ENCODE measurements around the gene BCL6B.
"Not testable (repeated sequence)": the region's sequence is repeated elsewhere in the genome, so short reads cannot be mapped to it uniquely, and the experiment has no call there.

Gene BCL6B

GRCh38 chr17:7022781-7023571, at the start of gene BCL6B:
BCL6B (plus strand) TSS chr17:7023050; CDS start chr17:7023672, 622 bp downstream.
- no peak for DNase-seq

GRCh38 chr17:6979440-6979839, 43.4 kb upstream of the BCL6B start:
- not testable (repeated sequence) for DNase-seq

- DNase-seq: peak; percentile 49
Measured at GRCh38 chr17:6981426-6981825, 41.4 kb upstream of the BCL6B start.

- DNase-seq: no peak
Measured at GRCh38 chr17:6985266-6985665, 37.6 kb upstream of the BCL6B start.

GRCh38 chr17:6986676-6987075, 36.2 kb upstream of the BCL6B start:
- DNase-seq: no peak

- DNase-seq: no peak
Measured at GRCh38 chr17:6989779-6990178, 33.1 kb upstream of the BCL6B start.

- DNase-seq: peak; percentile 91
Measured at GRCh38 chr17:6993613-6994056, 29.2 kb upstream of the BCL6B start.

- no peak for DNase-seq
Measured at GRCh38 chr17:6994118-6994598, 28.7 kb upstream of the BCL6B start.

GRCh38 chr17:6994666-6995256, 28.1 kb upstream of the BCL6B start:
- DNase-seq: peak; percentile 46

- peak; percentile 70 for DNase-seq
Measured at GRCh38 chr17:6995500-6996255, 27.2 kb upstream of the BCL6B start, which contains the start of gene ALOX12. ALOX12 (plus strand) TSS chr17:6996049; CDS start chr17:6996118, 69 bp downstream.

- no peak for DNase-seq
Measured at GRCh38 chr17:6996256-6997011, 26.4 kb upstream of the BCL6B start.

- no peak for DNase-seq
Measured at GRCh38 chr17:6997171-6997570, 25.7 kb upstream of the BCL6B start.

- DNase-seq: no peak
Measured at GRCh38 chr17:6998855-6999508, 23.9 kb upstream of the BCL6B start.

- peak; percentile 50 for DNase-seq
Measured at GRCh38 chr17:7001318-7001961, 21.4 kb upstream of the BCL6B start.

- no peak for DNase-seq
Measured at GRCh38 chr17:7002288-7003047, 20.4 kb upstream of the BCL6B start.

GRCh38 chr17:7003745-7004144, 19.1 kb upstream of the BCL6B start:
- DNase-seq: no peak

GRCh38 chr17:7004398-7005253, 18.2 kb upstream of the BCL6B start:
- DNase-seq: peak; percentile 90

- no peak for DNase-seq
Measured at GRCh38 chr17:7005716-7006115, 17.1 kb upstream of the BCL6B start.

GRCh38 chr17:7007143-7007542, 15.7 kb upstream of the BCL6B start:
- no peak for DNase-seq

- no peak for DNase-seq
Measured at GRCh38 chr17:7010523-7010922, 12.3 kb upstream of the BCL6B start.
